SK-N-MC (cell line): Measurements from ENCODE around the gene LRIG2.

Experiments
- DNase-seq: peaks from one replicate; pipeline ENCODE4 v3.0.0-alpha.2; 2011; ENCODE audit warnings: low read depth, low spot score
- H3K27ac ChIP-seq: fragments of 200-600 bp; sonication (generic); 2 replicates; pipeline ENCODE4 v1.5.1; 2016; ENCODE audit warnings: mixed run types
- H3K36me3 ChIP-seq: fragments of 200-600 bp; sonication (generic); 2 replicates; pipeline ENCODE4 v1.6.1; 2017; ENCODE audit warnings: antibody characterized with exemption, low read length, mixed read lengths; ENCODE audit not compliant: insufficient read depth
- H3K4me3 ChIP-seq: fragments of 200-600 bp; sonication (generic); 2 replicates; pipeline ENCODE4 v1.5.1; 2016
- H3K9ac ChIP-seq: fragments of 200-600 bp; sonication (generic); 2 replicates; pipeline ENCODE4 v1.8.0; 2017; ENCODE audit warnings: mixed run types, mixed read lengths; ENCODE audit not compliant: insufficient read length
- H3K9me3 ChIP-seq: fragments of 200-600 bp; sonication (generic); 2 replicates; pipeline ENCODE4 v1.6.1; 2017; ENCODE audit warnings: low read depth, mild to moderate bottlenecking, antibody characterized with exemption, low read length, moderate library complexity, mixed read lengths
- EZH2 ChIP-seq: fragments of 200-600 bp; sonication (generic); IDR thresholded peaks from one replicate; pipeline ENCODE4 v1.6.1; 2017; ENCODE audit warnings: antibody characterized with exemption
- FOXP2 ChIP-seq: optimal IDR thresholded peaks from 2 replicates; pipeline ENCODE3; 2011; ENCODE audit warnings: mild to moderate bottlenecking, moderate library complexity; ENCODE audit not compliant: insufficient read depth; ENCODE audit errors: extremely low read length, control extremely low read depth
- POLR2AphosphoS5 ChIP-seq: IDR thresholded peaks from 2 replicates; pipeline ENCODE4 v1.6.1; 2012; ENCODE audit warnings: mild to moderate bottlenecking, low read depth, low read length, borderline replicate concordance

LRIG2 gene

DNA sequence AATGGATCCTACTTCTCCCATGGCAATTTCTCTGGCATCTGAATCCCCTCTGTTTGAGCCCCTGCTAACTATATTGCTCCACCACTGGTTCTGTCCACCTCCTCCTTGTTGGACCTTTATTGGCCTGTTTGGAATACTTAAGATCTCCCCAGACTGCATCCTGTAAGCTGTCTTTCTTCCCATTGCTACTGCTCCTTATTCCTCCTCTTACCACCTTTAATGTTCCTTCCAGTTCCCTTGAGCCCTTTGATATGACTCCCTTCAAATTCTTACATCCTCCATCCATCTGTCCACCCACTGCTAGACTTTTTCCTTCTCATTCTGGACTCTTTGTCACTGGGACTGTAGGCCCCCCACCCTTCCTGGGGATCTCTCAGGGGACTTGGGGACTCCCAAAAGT is 31.0 kb downstream of the LRIG2 start:
- Histone ChIP-seq H3K4me3 (no peak overlapping the region), H3K9ac (no peak overlapping the region), H3K36me3 (peaks cover 79% of the 10 kb centered on the region), H3K27ac (no peak overlapping the region), H3K9me3 (no peaks in the 10 kb centered on the region)
- DNase-seq: no peak
- no peak for TF ChIP-seq POLR2AphosphoS5
- TF ChIP-seq EZH2: no peak
- no peak for TF ChIP-seq FOXP2

DNA sequence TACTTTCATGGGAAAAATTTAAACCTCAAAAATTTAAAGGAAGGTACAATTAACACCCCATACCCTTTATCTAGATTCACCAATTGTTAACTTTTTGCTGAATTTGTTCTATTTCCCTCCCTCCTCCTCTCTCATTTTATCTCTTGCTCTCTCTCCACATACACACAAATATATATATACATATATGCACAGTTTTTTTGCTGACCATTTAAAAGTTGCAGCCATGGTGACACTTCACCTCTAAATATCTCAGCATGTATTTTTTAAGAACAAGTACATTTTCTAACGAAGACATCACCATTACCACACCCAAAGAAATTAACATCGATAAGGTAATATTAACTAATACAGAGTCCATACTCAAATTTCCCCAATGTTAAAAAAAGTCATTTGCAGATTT is 33.9 kb downstream of the LRIG2 start:
- no peaks in the 10 kb centered on the region for H3K9me3 ChIP-seq
- H3K36me3 ChIP-seq: peaks cover 79% of the 10 kb centered on the region
- no peak for DNase-seq
- no peak for TF ChIP-seq EZH2
- no peak for TF ChIP-seq FOXP2
- no peak for TF ChIP-seq POLR2AphosphoS5
- H3K9ac ChIP-seq: no peak overlapping the region
- H3K27ac ChIP-seq: no peak overlapping the region
- H3K4me3 ChIP-seq: no peak overlapping the region

DNA sequence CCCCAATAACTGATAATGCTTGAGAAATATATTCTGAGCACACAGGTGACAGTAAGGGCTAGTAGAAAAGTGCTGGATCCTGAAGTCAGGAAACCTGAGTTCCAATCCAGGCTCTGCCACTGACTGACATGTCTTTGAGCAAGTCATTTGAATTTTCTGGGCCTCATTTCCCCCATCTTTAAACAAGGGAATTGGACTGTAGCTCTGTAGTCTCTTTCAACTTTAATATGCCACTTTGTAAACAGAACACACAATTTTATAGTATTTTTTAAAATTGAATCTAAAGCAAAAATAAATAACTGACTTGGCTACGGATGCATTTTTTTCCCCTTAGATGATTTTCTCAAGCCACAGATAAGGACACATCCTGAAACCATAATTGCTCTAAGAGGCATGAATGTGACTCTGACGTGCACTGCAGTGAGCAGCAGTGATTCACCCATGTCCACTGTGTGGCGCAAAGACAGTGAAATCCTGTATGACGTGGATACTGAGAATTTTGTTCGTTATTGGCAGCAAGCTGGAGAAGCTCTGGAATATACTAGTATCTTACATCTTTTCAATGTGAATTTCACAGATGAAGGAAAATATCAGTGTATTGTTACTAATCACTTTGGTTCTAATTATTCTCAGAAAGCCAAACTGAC is 37.0 kb downstream of the LRIG2 start:
- DNase-seq: no peak
- no peak overlapping the region for H3K27ac ChIP-seq
- H3K9me3 ChIP-seq: no peaks in the 10 kb centered on the region
- TF ChIP-seq POLR2AphosphoS5 (no peak), FOXP2 (no peak), EZH2 (no peak)
- peaks cover 81% of the 10 kb centered on the region for H3K36me3 ChIP-seq
- H3K9ac ChIP-seq: no peak overlapping the region
- H3K4me3 ChIP-seq: no peak overlapping the region

DNA sequence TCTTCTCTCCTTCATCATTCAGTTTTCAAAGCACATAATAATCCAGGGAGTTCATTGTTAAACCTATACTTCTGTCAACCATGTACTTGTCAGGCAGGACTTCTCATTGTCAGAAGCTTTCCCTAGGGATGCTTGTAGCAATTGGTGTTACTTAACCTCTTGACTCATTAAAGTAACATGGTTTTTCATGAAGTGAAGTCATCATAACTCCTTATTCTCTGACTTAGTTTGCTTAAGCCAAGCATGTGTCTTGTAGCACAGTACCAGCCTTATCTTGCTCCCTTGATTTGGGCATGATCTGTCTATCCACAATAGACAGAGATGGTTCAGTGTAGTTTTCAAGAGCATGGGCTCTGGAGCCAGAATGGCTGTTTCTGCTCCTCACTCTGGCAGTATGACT is 45.3 kb downstream of the LRIG2 start:
- DNase-seq: no peak
- no peak for TF ChIP-seq FOXP2
- TF ChIP-seq EZH2: no peak
- no peak for TF ChIP-seq POLR2AphosphoS5
- Histone ChIP-seq H3K36me3 (peaks cover 92% of the 10 kb centered on the region), H3K27ac (no peak overlapping the region), H3K4me3 (no peak overlapping the region), H3K9me3 (no peaks in the 10 kb centered on the region), H3K9ac (no peak overlapping the region)

DNA sequence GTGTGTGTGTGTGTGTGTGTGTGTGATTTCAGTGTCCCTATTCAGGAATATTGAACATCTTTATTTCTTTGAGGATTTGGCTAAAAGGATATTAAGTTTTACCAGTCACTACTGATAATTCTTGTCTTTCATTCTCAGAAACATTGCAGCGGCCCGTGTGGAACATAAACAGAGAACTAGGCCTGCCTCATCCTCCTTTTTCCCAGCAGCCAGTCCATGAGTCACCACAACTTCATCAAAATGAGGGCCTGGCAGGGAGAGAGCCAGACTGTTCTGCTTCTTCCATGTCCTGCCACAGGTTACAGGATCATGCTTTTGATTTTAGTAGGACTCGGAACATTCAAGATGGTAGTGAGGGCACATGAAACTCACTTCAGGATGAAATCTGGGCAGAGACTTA is 50.7 kb downstream of the LRIG2 start:
- no peak overlapping the region for H3K9ac ChIP-seq
- H3K36me3 ChIP-seq: peaks cover 83% of the 10 kb centered on the region
- no peak for DNase-seq
- H3K27ac ChIP-seq: no peak overlapping the region
- TF ChIP-seq POLR2AphosphoS5: no peak
- TF ChIP-seq FOXP2: no peak
- TF ChIP-seq EZH2: no peak
- H3K4me3 ChIP-seq: no peak overlapping the region
- H3K9me3 ChIP-seq: no peaks in the 10 kb centered on the region

DNA sequence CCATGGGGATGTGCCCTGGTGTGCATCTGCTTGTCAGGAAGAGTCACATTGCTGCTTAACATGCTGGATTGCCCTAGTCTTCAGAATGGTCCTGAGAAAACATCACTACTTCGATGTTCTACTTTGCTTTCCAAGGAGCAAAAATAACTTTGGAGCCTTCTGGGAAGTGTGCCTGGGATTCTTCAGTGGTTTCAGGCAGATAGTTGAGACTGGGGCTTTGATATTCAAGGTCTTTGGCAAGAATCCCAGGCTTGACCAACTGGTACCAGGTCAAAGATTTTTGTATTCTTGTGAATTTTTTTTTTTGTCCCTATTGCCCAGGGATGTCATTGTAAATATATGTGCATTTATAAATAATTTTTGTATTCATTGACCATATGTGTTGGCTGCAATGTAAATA is 51.4 kb downstream of the LRIG2 start:
- Histone ChIP-seq H3K27ac (no peak overlapping the region), H3K9me3 (no peaks in the 10 kb centered on the region), H3K36me3 (peaks cover 76% of the 10 kb centered on the region), H3K4me3 (no peak overlapping the region), H3K9ac (no peak overlapping the region)
- TF ChIP-seq FOXP2: no peak
- TF ChIP-seq POLR2AphosphoS5: no peak
- TF ChIP-seq EZH2: no peak
- no peak for DNase-seq

DNA sequence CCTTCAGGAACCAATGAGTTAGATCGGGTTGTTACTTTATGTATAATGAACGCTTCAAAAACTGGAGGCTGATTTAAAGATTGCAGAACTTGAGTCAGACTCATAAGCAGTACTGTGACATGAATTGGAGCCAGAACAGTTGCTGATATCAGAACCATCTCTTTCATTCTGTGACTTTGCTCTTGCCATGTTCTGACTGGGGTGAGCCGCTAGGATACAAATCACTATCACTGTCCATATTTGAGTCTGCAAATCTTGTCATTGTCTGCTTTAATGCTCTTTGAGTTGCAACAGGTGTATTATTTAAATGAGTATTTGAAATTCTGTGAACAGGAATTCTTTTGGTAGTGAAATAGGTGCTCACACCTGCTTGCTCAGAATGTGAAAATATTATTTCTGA is 52.5 kb downstream of the LRIG2 start:
- no peak for DNase-seq
- no peak overlapping the region for H3K4me3 ChIP-seq
- peaks cover 65% of the 10 kb centered on the region for H3K36me3 ChIP-seq
- H3K9me3 ChIP-seq: no peaks in the 10 kb centered on the region
- H3K27ac ChIP-seq: no peak overlapping the region
- TF ChIP-seq FOXP2 (no peak), POLR2AphosphoS5 (no peak), EZH2 (no peak)
- no peak overlapping the region for H3K9ac ChIP-seq

DNA sequence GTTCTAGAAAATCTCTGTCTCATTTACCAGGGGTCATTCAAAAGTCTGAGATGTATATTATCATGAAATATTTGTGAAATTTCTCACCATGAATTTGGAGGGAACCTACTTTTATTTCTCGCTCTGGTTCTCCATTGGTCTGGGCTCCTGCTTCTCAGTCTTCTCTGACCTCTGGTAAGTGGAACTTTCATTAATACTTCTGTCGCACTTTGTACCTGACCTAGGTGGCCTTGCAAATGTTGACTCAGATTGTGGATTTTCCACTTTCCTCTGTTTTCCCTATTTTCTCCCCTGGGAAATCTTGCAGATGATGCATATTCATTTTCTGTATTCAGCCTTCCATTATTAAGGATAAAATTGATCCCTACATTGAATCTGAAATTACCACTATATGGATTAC is 53.2 kb downstream of the LRIG2 start:
- Histone ChIP-seq H3K4me3 (no peak overlapping the region), H3K27ac (no peak overlapping the region), H3K36me3 (peaks cover 58% of the 10 kb centered on the region), H3K9me3 (no peaks in the 10 kb centered on the region), H3K9ac (no peak overlapping the region)
- DNase-seq: no peak
- TF ChIP-seq FOXP2 (no peak), POLR2AphosphoS5 (no peak), EZH2 (no peak)

DNA sequence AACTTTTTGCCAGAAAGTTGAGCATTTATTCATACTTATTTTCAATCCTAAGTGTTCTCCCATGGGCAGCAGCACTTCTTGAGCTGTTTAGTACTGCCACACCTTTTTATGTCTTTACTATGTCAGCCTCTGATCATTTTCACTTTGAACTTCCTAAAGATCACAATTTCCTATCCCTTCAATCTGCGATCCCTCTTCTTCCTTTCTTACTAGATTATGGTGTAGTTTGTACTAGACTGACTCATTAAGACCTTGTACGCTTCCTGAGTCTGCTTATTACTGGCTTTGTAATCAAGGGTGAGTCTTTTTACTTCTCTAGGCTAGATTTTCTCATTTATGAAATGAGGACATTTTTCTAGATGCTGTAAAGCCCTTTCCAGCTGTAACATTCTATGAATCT is 55.1 kb downstream of the LRIG2 start:
- H3K9me3 ChIP-seq: no peaks in the 10 kb centered on the region
- peaks cover 41% of the 10 kb centered on the region for H3K36me3 ChIP-seq

More for the DNA sequence above, 55.1 kb downstream of the LRIG2 start:
- no peak overlapping the region for H3K4me3 ChIP-seq
- no peak for DNase-seq
- H3K27ac ChIP-seq: peak overlapping the region; percentile 7; the same call in 1 of the 2 replicates
- TF ChIP-seq FOXP2 (no peak), EZH2 (no peak), POLR2AphosphoS5 (no peak)
- no peak overlapping the region for H3K9ac ChIP-seq
